ENCODE data around the gene FNDC10.

DNA sequence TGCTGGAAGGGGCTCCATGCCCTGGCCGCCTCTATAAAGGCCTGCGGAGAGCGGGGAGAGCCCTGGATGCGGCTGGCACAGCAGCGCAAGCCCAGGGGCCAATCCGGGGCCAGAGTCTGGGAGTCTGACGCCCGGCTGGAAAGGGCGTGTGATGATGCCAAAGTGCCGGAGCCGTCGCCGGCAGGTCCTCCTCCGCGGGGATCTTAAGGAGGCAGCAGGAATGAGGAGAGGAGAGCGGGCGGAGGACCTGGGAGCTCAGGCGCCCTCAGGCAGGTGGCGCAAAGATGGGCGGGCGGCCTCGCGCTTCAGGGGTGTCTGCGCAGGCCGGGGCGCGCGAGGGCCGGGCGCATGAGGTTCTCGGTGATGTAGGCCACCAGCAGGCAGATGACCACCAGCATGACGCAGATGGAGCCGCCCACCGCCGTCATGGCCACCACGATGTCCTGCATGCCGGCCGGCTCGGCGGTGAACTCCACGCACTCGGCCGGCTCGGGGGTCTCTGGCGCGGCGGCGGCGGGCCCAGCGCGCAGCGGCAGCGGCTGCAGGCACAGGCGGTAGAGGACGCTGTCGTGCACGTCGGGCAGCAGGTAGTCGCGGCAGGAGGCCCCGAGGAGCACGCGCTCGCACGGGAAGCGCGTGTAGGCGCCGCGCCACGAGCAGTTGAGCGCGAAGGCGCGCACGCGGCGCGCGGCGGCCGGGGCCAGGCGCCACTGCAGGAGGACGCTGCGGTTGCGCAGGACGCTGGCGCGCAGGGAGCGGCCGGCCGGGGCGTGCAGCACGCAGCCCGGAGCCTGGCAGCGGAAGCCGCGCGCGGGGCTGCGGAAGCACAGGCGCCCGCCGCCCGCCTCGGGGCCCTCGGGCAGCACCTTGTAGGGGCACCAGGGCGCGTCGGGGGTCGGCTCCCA lies 653 bp downstream of the FNDC10 start:
- TF ChIP-seq CTCF (IDR thresholded peaks at IDR 0.05) (no peak), POLR2A (IDR thresholded peaks at IDR 0.05) (no peak)
